Measurements from ENCODE around the gene SLC35F3.

- TF ChIP-seq CTCF (IDR thresholded peaks at IDR 0.05; ENCODE audit: insufficient read depth, low read depth, low read length) (no peak), EZH2 (IDR thresholded peaks at IDR 0.05; ENCODE audit: insufficient read depth, low read length) (no peak)
These were observed 432.8 kb downstream of the SLC35F3 start for GRCh38 chr1:234337233-234337632.

All from astrocyte (in vitro differentiated cells and primary cell).